Epithelial cell of esophagus (primary cell): ENCODE measurements around the gene TRIM67.

Source experiments
- DNase-seq: peaks from one replicate; pipeline ENCODE4 v3.0.0; 2010; ENCODE audit warnings: low read depth
- H3K4me3 ChIP-seq: 2 replicates; pipeline ENCODE4 v1.5.1; 2011; ENCODE audit warnings: mild to moderate bottlenecking, low read length, control low read depth
- CTCF ChIP-seq: IDR thresholded peaks from 2 replicates; pipeline ENCODE4 v1.5.1; 2011; ENCODE audit warnings: low read depth, mild to moderate bottlenecking, low read length, control low read depth, inconsistent platforms; ENCODE audit not compliant: insufficient read depth; ENCODE audit errors: missing control alignments

Gene TRIM67

GRCh38 chr1:231240531-231240882 is 78.6 kb downstream of the TRIM67 start:
- H3K4me3 ChIP-seq = peak overlapping the region; percentile 99
- DNase-seq = peak; percentile 16
- no peak for TF ChIP-seq CTCF

- peak; percentile 89 for DNase-seq
- H3K4me3 ChIP-seq = peak within 1 kb of the TSS; percentile 99
- no peak for TF ChIP-seq CTCF
These were observed 79.3 kb downstream of the TRIM67 start, which contains the start of gene GNPAT for GRCh38 chr1:231240883-231241735. Gene GNPAT, plus strand, starts transcription at chr1:231241212. Its CDS starts 167 bp downstream, at chr1:231241379.

GRCh38 chr1:231241750-231242149 is 79.9 kb downstream of the TRIM67 start:
- H3K4me3 ChIP-seq = peak overlapping the region; percentile 99
- DNase-seq = peak; percentile 33
- no peak for TF ChIP-seq CTCF

- peak; percentile 14 for DNase-seq
- H3K4me3 ChIP-seq = peak overlapping the region; percentile 99
- no peak for TF ChIP-seq CTCF
These were observed 80.8 kb downstream of the TRIM67 start for GRCh38 chr1:231242516-231243198.

- TF ChIP-seq CTCF = no peak
- H3K4me3 ChIP-seq = no peak overlapping the region
- peak; percentile 32 for DNase-seq
These were observed 86.9 kb downstream of the TRIM67 start for GRCh38 chr1:231248778-231249177.

GRCh38 chr1:231252336-231252735 is 90.5 kb downstream of the TRIM67 start:
- H3K4me3 ChIP-seq = no peak overlapping the region
- TF ChIP-seq CTCF = no peak
- DNase-seq = peak; percentile 44
